SW480 (cell line): ENCODE data around the gene NKRF.
"Not testable (repeated sequence)": the region's sequence is repeated elsewhere in the genome, so short reads cannot be mapped to it uniquely, and the experiment has no call there.

ENCODE experiments used
- DNase-seq: peaks from one replicate; pipeline ENCODE4 v3.0.0-alpha.2; 2016; ENCODE audit warnings: low spot score

The NKRF gene

GRCh38 chrX:119606280-119607017 is at the start of gene NKRF:
TSS of gene NKRF (minus strand) at chrX:119606424.
- peak; percentile 91 for DNase-seq

GRCh38 chrX:119655125-119655524 is 48.9 kb upstream of the NKRF start:
- DNase-seq = peak; percentile 23

GRCh38 chrX:119654112-119654531 is 47.9 kb upstream of the NKRF start:
- DNase-seq = no peak

- DNase-seq = no peak
These were observed 42.2 kb upstream of the NKRF start for GRCh38 chrX:119648421-119648775.

- DNase-seq = no peak
These were observed 41.6 kb upstream of the NKRF start for GRCh38 chrX:119647552-119648420.

- DNase-seq = no peak
These were observed 40.9 kb upstream of the NKRF start for GRCh38 chrX:119647089-119647488.

GRCh38 chrX:119646515-119646914 is 40.3 kb upstream of the NKRF start:
- DNase-seq = no peak

GRCh38 chrX:119643696-119644095 is 37.5 kb upstream of the NKRF start:
- DNase-seq = no peak

- no peak for DNase-seq
These were observed 34.5 kb upstream of the NKRF start for GRCh38 chrX:119640731-119641170.

- DNase-seq = no peak
These were observed 32.7 kb upstream of the NKRF start for GRCh38 chrX:119638725-119639471.

- not testable (repeated sequence) for DNase-seq
These were observed 31.2 kb upstream of the NKRF start for GRCh38 chrX:119637421-119637820.

- DNase-seq = no peak
These were observed 30.2 kb upstream of the NKRF start for GRCh38 chrX:119636419-119636818.

- DNase-seq = no peak
These were observed 29.6 kb upstream of the NKRF start for GRCh38 chrX:119635799-119636198.

- no peak for DNase-seq
These were observed 29.0 kb upstream of the NKRF start for GRCh38 chrX:119635179-119635578.

- DNase-seq = no peak
These were observed 19.6 kb upstream of the NKRF start for GRCh38 chrX:119625843-119626242.

GRCh38 chrX:119624951-119625668 is 18.9 kb upstream of the NKRF start:
- DNase-seq = no peak

- no peak for DNase-seq
These were observed 18.2 kb upstream of the NKRF start for GRCh38 chrX:119624417-119624816.

- DNase-seq = no peak
These were observed 16.4 kb upstream of the NKRF start for GRCh38 chrX:119622356-119623232.

- no peak for DNase-seq
These were observed 12.2 kb upstream of the NKRF start for GRCh38 chrX:119618439-119618838.

- no peak for DNase-seq
These were observed 11.4 kb upstream of the NKRF start for GRCh38 chrX:119617517-119618164.
